Stimulated activated naive CD8-positive, alpha-beta T cell treated with anti-CD3 and anti-CD28 coated beads, Interleukin-15, amount 100 ng/mL, for 72 hours (primary cell): ENCODE data around the gene CES1.
"Not testable (repeated sequence)": the region's sequence is repeated elsewhere in the genome, so short reads cannot be mapped to it uniquely, and the experiment has no call there.

Experiments
- ATAC-seq: fragments of 150-1000 bp; cut with Tn5 transposase; 2 replicates; pipeline ENCODE4 v1.10.0; 2021; ENCODE audit warnings: mild to moderate bottlenecking, moderate library complexity
- DNase-seq, 2 donors: peaks; one replicate each; pipeline ENCODE4 v3.0.0; 2021 to 2022
- H3K27ac Mint-ChIP-seq, 2 donors: one replicate each; pipeline ENCODE4 v1.8.0; 2022; ENCODE audit warnings: mild to moderate bottlenecking in 2 of 2, mixed read lengths in 2 of 2, moderate library complexity in 2 of 2
- H3K27me3 Mint-ChIP-seq: one replicate; pipeline ENCODE4 v1.8.0; 2022; ENCODE audit warnings: mixed read lengths
- H3K4me1 Mint-ChIP-seq: one replicate; pipeline ENCODE4 v1.8.0; 2022; ENCODE audit warnings: mild to moderate bottlenecking, mixed read lengths
- H3K4me3 Mint-ChIP-seq, 2 donors: one replicate each; pipeline ENCODE4 v1.8.0; 2022; ENCODE audit warnings: mild to moderate bottlenecking in 2 of 2, mixed read lengths in 2 of 2, moderate library complexity in 1 of 2
- H3K9me3 Mint-ChIP-seq, 2 donors: one replicate each; pipeline ENCODE4 v1.8.0; 2022; ENCODE audit warnings: mixed read lengths in 2 of 2

Gene CES1

GRCh38 chr16:55782091-55782792 lies 50.7 kb downstream of the CES1 start:
- not testable (repeated sequence) for H3K9me3 Mint-ChIP-seq, H3K4me1 Mint-ChIP-seq, DNase-seq, H3K4me3 Mint-ChIP-seq, H3K27me3 Mint-ChIP-seq, H3K27ac Mint-ChIP-seq, ATAC-seq

- ATAC-seq, DNase-seq, H3K27me3 Mint-ChIP-seq, H3K9me3 Mint-ChIP-seq, H3K4me1 Mint-ChIP-seq, H3K27ac Mint-ChIP-seq, H3K4me3 Mint-ChIP-seq: not testable (repeated sequence)
Observed at GRCh38 chr16:55781456-55781855, 51.4 kb downstream of the CES1 start.

GRCh38 chr16:55780095-55780407 lies 52.8 kb downstream of the CES1 start:
- H3K4me3 Mint-ChIP-seq, DNase-seq, H3K27ac Mint-ChIP-seq, H3K27me3 Mint-ChIP-seq, ATAC-seq, H3K4me1 Mint-ChIP-seq, H3K9me3 Mint-ChIP-seq: not testable (repeated sequence)

- ATAC-seq (no peak), DNase-seq (no peak)
- H3K4me3 Mint-ChIP-seq = no peak overlapping the region
- H3K4me1 Mint-ChIP-seq = no peaks in the 10 kb centered on the region
- peaks cover 7% of the 10 kb centered on the region for H3K27me3 Mint-ChIP-seq
- H3K27ac Mint-ChIP-seq = no peak overlapping the region
- H3K9me3 Mint-ChIP-seq = no peaks in the 10 kb centered on the region
Observed at GRCh38 chr16:55779402-55780094, 53.3 kb downstream of the CES1 start.

- Mint-ChIP-seq H3K9me3 (peaks cover 4 to 7% of the 10 kb centered on the region in 2 donors), H3K27ac (no peak overlapping the region), H3K4me1 (no peaks in the 10 kb centered on the region), H3K4me3 (no peak overlapping the region), H3K27me3 (peaks cover 15% of the 10 kb centered on the region)
- ATAC-seq (no peak), DNase-seq (no peak)
Observed at GRCh38 chr16:55778757-55779156, 54.1 kb downstream of the CES1 start.

- Mint-ChIP-seq H3K4me3 (no peak overlapping the region), H3K27me3 (peaks cover 8% of the 10 kb centered on the region), H3K27ac (no peak overlapping the region), H3K9me3 (peaks cover 4 to 7% of the 10 kb centered on the region in 2 donors), H3K4me1 (no peaks in the 10 kb centered on the region)
- DNase-seq (no peak), ATAC-seq (no peak)
Observed at GRCh38 chr16:55775857-55776256, 57.0 kb downstream of the CES1 start.

GRCh38 chr16:55773859-55774549 lies 58.9 kb downstream of the CES1 start:
- no peak for DNase-seq
- ATAC-seq = no peak
- H3K4me3 Mint-ChIP-seq = no peak overlapping the region
- peaks cover 4 to 7% of the 10 kb centered on the region in 2 donors for H3K9me3 Mint-ChIP-seq
- peak overlapping the region in 1 of 2 donors; percentile 12 for H3K27ac Mint-ChIP-seq
- H3K4me1 Mint-ChIP-seq = no peaks in the 10 kb centered on the region
- peaks cover 8% of the 10 kb centered on the region for H3K27me3 Mint-ChIP-seq

- Mint-ChIP-seq H3K9me3 (no peaks in the 10 kb centered on the region), H3K27me3 (peaks cover 11% of the 10 kb centered on the region)
Observed at GRCh38 chr16:55765161-55765560, 67.7 kb downstream of the CES1 start.

GRCh38 chr16:55760310-55761001 lies 72.4 kb downstream of the CES1 start:
- Mint-ChIP-seq H3K27ac (no peak overlapping the region), H3K4me3 (no peak overlapping the region), H3K27me3 (peaks cover 35% of the 10 kb centered on the region), H3K9me3 (no peaks in the 10 kb centered on the region), H3K4me1 (no peaks in the 10 kb centered on the region)
- no peak for ATAC-seq
- DNase-seq = no peak

More at GRCh38 chr16:55765161-55765560, 67.7 kb downstream of the CES1 start:
- Mint-ChIP-seq H3K4me1 (no peaks in the 10 kb centered on the region), H3K4me3 (no peak overlapping the region), H3K27ac (no peak overlapping the region)
- ATAC-seq (no peak), DNase-seq (no peak)

- not testable (repeated sequence) for H3K27ac Mint-ChIP-seq, ATAC-seq, DNase-seq, H3K4me1 Mint-ChIP-seq, H3K4me3 Mint-ChIP-seq, H3K9me3 Mint-ChIP-seq
- H3K27me3 Mint-ChIP-seq = peaks cover 35% of the 10 kb centered on the region
Observed at GRCh38 chr16:55759965-55760309, 73.0 kb downstream of the CES1 start.

GRCh38 chr16:55757595-55758527 lies 75.0 kb downstream of the CES1 start:
- H3K4me3 Mint-ChIP-seq, DNase-seq, ATAC-seq: not testable (repeated sequence)
- H3K27me3 Mint-ChIP-seq = peaks cover 35% of the 10 kb centered on the region
- peak overlapping the region in 1 of 2 donors; percentile 35 for H3K27ac Mint-ChIP-seq
- peaks cover 5 to 14% of the 10 kb centered on the region in 2 donors for H3K9me3 Mint-ChIP-seq
- H3K4me1 Mint-ChIP-seq = peaks cover 11% of the 10 kb centered on the region

- H3K4me1 Mint-ChIP-seq = peaks cover 17% of the 10 kb centered on the region
- no peak for DNase-seq
- peaks cover 12 to 23% of the 10 kb centered on the region in 2 donors for H3K9me3 Mint-ChIP-seq
- no peak overlapping the region for H3K4me3 Mint-ChIP-seq
- no peak overlapping the region for H3K27ac Mint-ChIP-seq
- no peak for ATAC-seq
- H3K27me3 Mint-ChIP-seq = peaks cover 35% of the 10 kb centered on the region
Observed at GRCh38 chr16:55756963-55757362, 75.9 kb downstream of the CES1 start.

- H3K27ac Mint-ChIP-seq = no peak overlapping the region
Observed at GRCh38 chr16:55754056-55754455, 78.8 kb downstream of the CES1 start.

GRCh38 chr16:55753145-55753631 lies 79.7 kb downstream of the CES1 start:
- H3K4me1 Mint-ChIP-seq = peaks cover 17% of the 10 kb centered on the region
- peaks cover 12 to 29% of the 10 kb centered on the region in 2 donors for H3K9me3 Mint-ChIP-seq
- not testable (repeated sequence) for H3K4me3 Mint-ChIP-seq, H3K27me3 Mint-ChIP-seq, ATAC-seq
- H3K27ac Mint-ChIP-seq = peak overlapping the region; percentile 28 to 43
- DNase-seq = peak in 1 of 2 donors; percentile 18

More at GRCh38 chr16:55754056-55754455, 78.8 kb downstream of the CES1 start:
- peaks cover 13% of the 10 kb centered on the region for H3K27me3 Mint-ChIP-seq
- peaks cover 17% of the 10 kb centered on the region for H3K4me1 Mint-ChIP-seq
- peaks cover 12 to 29% of the 10 kb centered on the region in 2 donors for H3K9me3 Mint-ChIP-seq
- ATAC-seq (no peak), DNase-seq (no peak)
- no peak overlapping the region for H3K4me3 Mint-ChIP-seq
